HG03432 (cell line): Measurements from ENCODE around the gene SLC8A2.
A peak's percentile ranks its signal among the peaks of the same experiment; 100 is the strongest.
"Not testable (repeated sequence)": the region's sequence is repeated elsewhere in the genome, so short reads cannot be mapped to it uniquely, and the experiment has no call there.

Experiments used
- ATAC-seq: cut with Tn5 transposase; IDR thresholded peaks from one replicate; pipeline ENCODE4 v1.9.1; 2021; ENCODE audit warnings: mild to moderate bottlenecking, moderate library complexity; ENCODE audit not compliant: unreplicated experiment

Gene SLC8A2

DNA sequence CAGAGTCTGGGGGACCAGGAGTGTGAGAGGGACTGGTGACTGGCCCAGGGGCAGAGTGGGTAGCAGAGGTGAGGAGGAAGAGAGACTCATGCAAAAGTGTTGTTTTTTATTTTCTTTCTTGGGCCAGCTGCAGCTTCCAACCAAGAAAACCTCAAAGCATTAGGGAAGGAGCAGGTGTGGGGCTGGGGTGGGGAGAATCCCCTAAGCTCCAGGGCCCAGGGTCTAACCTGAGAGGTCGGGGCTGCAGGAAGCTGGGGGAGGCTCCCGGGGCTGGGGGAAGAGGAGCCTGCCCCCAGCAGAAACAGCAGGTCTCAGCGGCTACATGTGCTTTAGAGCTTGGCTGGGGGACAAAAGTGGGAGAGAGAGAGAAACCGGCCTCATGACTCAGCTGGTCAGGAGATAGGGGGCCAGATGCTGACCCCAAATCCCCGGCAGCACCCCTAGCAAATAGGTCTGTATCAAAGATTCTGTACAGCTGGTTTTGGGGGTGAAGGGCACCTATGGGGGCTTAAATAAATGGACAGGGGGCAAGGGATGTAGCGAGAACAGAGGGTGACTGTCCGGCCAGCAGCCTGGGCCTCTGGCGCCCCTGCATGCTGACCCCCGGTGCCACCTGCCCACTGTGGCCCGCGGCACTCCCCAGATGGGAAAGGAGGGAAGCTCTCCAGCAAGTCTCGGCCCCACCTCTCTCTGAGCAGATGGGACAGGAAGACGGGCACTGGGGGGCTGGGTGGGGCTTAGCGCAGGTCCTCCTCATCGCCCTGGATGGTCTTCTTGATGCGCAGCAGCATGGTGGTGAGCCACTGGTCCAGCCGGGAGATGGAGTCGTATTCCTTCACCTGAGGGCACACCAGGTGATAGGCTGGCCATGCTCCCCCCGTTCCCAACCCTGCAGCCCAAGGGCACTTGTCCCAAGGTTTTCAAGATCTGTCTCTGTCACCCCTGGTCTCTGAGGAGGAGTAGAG lies 16.1 kb upstream of the SLC8A2 start:
- no peak for ATAC-seq

DNA sequence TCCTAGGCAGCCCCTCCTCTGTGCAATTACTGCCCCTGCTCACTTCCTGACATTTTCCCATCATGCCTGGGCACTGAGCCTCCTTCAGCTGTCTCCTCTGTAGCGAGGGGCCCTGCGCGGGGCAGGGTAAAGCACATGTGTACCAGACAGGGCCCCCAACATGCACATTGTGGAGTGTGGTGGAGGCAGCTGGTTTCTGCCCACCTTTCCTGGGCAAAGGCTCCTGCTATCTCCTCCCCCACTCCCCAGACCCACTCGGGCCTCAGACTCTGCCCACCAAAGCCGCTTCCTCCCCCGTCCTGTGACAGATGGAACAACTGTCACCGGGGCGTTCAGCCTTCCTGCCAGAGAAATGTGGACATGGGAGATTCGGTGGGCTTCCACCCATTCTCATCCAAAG lies 15.2 kb upstream of the SLC8A2 start:
- no peak for ATAC-seq

DNA sequence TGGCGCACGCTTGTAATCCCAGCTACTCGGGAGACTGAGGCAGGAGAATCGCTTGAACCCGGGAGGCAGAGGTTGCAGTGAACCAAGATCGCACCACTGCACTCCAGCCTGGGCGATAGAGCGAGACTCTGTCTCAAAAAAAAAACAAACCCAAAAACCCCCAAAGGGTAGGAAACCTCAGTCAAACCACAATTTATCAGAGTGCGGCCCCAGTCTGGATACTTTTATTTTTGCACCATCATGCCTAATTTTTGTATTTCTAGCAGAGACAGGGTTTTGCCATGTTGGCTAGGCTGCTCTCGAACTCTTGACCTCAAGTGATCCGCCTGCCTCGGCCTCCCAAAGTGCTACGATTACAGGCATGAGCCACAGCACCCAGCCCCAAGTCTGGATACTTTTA lies 14.5 kb upstream of the SLC8A2 start:
- ATAC-seq, result not testable (repeated sequence)

DNA sequence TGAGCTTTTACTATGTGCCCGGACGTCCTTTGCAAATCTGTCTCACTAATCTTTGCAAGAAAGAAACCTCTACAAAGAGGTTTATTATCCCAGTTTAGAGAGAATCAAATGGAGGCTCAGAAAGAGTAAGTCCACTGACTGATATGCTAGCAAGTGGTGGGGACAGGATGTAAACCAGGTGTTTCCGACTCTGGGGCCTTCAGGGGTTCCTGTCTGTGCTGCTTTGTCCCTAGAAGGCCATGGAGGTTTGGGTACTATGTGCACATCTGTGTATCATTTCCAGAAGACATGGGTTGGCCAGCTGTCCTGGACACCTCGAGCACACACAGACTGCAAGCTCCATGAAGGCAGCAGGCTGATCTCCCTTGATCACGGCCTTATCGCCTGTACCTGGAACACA lies 13.5 kb upstream of the SLC8A2 start:
- ATAC-seq, result no peak

DNA sequence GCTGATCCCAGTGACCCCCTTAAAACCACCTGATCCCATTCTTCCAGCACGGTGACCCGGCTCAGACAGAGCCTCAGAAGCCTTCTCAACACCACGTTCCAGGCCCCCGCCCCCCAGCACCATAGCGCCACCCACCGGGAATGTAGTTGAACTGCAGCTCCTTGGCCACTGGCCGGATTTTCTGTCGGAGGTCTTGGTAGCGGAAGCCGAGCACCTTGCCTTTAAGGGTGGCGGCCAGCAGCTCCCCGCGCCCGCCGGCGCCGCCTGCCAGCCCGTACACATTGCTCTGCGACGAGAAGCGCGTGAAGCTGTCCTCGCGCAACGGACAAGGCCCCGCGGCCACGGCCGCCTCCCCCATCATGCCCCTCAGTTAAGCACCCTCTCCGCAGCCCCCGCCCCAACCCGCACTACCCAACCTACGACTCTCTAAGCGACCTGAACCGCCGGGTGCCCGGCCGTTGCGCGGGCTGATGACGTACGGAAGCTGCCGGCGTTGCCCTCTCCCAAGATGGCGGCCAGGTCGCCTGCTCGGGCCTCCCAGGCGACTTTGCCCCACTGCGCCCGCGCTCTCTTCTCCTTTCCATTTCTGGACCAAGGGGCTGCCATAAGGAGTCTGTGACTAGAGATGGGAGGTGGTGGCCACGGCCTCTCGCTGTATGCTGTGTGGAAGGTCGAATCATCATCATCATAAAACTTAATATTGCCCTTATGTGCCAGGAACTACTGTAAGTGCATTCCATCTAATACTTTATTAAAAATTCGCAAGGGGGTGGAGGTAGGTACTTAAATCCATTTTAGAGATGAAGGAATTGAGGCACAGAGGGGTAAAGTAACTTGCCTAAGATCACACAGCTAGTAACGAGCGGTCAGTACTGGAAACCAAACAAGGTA lies 12.4 kb upstream of the SLC8A2 start, which contains the start of gene KPTN:
TSS of gene KPTN (minus strand) at position 420 of the 891 bp plus-strand sequence. CDS start at position 361, 59 bp downstream.
- peak; percentile 77 for ATAC-seq

DNA sequence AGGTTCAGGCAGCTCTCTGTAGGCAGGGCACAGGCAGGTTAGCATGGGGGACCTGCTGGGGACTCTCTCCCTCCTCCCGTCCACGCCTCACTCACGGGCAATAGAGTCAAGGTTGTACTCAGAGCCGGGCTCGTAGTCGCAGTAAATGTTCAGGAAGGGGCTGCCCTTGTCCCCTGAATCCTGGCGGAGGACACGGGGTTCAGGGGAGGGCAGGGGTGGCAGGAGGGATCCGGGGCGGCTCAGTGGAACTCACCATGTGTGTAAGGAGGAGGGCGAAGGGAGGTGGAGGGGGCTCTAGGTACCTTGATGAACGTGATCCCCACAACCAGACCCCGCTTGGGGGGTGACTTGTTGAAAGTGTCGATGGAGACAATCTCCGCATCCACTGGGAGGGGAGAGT lies 11.5 kb upstream of the SLC8A2 start:
- ATAC-seq, result no peak

DNA sequence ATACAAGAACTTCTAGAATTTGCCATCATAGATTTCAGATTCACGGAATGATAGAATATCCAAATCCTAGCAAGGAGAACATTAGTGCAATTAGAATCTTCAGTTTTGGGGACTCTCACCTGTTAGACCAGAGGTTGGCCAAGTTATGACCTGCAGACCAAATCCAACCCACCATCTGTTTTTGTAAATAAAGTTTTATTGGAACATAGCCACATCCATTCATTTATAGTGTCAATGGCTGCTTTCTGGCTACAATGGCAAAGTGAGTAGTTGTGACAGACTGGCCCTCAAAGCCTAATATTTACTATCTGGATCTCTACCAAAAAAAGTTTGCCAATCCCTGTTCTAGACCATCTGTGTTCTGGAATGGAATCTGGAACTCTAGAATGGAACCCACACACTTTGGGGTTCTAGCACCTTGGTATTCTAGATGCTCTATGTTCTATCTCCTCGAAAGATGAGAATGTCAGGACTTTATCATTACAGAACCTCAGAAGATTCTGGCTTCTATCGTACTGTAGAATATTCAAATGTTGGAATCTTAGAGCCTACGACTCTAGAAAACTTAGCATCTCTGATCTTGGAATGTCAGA lies 9.9 kb upstream of the SLC8A2 start:
- no peak for ATAC-seq

DNA sequence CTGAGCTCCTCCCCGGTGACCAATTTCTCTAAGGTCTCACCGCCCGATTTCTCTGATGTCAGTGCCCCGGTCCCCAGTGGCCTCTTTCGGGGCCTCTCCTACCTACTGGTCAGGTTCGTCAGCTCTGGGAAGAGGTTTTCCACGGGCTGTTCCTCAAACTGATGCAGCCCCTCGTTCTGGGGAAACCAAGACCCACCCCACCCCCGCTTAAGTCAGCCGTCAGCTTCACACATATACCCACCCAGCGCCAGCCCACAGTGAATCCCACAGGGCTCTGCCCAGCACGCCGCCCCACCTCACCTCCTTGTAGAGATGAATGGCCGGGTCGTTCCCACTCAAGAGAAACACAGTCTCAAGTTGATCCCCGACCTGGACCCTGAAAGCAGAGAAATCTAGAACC lies 9.0 kb upstream of the SLC8A2 start:
- ATAC-seq, result no peak

DNA sequence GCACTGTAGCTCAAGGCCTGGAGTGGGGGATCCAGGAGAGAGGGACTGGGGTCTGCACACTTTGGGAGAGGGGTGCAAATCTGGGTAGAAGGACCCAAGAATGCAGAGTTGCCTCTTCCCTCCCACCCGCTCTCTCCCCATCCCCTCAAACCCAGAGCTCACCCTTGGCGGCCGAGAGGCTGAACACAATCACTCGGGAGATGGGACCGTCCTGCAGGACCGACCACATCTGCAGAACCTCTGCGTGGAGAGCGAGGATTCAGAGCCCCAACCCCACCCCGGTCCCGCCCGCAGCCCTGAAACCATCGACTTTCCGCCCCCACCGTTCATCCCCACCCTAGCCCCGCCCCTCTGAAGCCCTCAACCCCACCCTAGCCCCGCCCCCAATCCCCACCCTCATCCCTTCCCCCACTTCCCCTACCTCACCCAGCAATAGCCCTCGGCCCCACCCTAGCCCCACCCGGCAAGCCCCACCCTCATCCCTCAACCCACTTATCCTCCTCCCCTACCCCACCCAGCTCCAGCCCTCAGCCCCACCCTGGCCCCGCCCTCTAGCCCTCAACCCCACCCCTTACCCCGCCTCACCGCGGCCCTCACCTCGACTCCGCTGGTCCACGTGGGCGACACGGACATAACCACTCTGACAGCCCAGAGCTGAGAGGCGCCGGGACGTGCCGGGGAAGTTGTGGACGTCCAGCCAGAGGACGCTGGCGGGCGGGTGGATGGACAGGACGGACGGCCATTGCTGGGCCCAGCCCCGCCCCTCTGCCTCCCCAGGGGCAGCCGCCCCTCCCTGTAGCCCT lies 8.2 kb upstream of the SLC8A2 start:
- ATAC-seq, result no peak

DNA sequence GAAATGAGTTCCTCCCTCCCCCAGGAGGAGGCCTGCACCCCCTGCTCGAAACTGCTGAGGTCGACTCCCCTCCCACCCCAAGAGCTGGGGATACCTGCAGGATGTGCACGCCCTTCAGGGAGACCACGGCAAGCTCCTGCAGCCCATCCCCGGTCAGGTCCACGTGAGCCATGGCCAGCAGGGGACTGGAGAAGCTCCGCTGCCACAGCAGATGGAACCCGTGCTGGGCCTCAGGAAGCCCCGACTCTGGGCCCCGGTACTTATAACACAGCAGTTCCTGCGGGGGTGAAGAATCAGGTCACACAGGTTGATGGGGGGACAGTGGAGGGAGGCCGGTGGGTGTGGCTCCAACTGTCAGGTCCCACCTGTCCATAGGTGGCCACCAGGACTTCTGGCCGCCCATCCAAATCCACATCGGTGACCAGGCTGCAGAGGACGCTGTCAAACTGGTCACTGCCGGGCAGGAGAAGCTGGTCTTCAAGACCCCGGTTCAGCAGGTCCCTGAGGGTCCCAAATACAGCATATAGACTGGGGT lies 4.8 kb upstream of the SLC8A2 start:
- ATAC-seq, result no peak

DNA sequence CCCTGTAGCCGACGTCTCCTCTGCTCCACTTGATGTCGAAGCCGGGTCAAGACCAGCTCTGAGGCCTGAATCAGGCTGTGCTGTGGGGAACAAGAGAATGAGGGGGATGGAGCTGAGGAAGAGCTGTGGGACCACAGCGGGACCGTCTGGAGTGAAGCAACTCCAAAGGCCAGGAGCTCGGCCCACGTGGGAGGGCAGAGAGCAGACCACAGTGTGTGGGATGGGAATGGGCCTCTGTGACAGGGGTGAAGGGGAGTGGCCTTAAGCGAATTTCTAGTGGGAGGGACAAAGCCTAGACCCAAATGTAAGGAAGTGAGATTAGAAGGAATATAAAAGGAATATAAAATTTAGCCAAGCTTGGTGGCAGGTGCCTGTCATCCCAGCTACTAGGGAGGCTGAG lies 3.8 kb upstream of the SLC8A2 start:
- no peak for ATAC-seq

DNA sequence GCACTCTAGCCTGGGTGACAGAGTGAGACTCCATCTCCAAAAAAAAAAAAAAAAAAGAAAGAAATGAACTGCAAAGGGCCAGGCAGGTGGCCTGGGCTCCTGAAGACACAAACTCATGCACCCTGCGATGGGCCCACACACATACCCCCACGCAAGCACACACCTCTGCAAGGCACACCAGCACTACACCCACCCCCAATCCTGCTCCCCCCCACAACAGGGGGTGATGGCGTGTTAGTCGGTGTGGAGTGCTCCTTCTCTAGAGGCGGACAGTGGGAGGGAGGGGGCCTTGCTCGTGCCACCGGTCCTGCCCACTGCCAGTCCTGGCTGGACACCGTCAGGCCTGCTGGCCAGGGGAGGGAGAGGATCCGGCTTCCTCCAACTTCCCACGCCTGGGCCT lies 1.6 kb upstream of the SLC8A2 start:
- no peak for ATAC-seq

DNA sequence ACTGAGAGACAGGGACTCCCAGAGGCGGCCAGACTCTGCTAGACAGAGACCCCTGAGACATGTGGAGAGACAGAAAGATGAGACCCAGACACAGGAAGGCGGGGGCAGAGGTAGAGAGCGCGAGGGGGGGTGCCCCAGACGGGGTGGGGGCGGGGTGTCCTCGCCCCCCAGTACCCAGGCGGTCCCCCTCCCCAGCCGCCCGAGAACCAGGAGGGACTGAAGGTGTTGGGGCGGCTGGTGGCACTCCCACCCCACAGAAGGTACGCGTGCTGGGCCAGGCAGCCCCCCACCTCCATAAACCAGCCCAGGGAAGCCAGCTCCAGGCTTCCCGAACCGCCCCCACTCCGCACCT lies 336 bp downstream of the SLC8A2 start:
- ATAC-seq, result no peak

DNA sequence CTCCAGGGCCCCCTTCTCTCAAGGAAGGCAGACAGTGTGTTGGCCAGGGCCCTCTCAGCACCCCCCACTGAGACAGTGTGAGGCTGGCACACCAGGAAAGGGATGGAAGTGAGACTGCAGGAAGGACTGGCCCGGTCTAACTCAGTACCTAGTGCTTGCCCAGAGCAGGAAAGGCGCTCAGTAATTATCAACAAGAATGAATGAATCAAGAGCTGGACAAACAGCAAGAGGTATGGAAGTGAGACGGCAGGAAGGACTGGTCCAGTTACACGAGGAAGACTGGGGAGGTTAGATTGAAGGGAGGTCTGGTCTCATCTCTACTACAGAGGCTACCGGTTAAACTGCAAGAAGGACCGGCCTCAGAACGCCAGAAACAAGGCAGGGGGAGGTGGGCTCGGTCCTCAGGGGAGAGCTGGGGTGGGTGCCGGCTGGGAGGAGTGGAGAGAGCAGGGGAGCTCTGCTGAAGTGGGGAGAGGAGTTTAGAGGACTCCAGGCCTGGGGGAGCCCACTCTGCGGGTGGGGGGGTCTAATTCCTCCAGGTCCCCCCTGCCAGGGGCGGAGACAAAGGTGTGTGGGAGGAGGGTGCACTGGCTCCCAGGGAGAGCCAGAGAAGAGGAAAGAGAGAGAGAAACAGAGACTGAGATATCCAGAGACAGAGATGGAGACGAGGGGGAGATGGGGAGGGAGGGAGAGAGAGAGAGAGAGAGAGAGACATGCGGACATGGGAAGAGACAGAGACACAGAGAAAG lies 1.1 kb downstream of the SLC8A2 start:
- ATAC-seq, result no peak

DNA sequence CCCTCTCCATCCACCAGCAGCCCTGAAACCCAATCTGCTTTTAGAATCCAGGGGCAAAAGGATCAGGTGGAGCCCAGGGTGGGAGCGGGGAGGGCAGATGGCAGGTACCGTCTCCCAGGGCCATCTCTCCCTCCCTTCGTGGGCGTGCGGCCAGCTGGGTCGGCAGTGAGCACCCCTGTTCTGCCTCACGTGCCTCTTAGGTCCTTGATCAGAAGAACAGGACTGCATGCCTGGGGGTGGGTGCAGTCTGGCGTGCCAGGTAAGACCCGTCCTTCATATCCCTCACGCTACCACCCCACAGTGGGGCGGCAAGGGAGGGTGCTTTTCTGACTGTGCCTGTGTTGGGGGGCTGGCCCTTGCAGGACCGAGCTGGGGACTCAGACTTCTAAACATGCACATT lies 2.0 kb downstream of the SLC8A2 start:
- no peak for ATAC-seq

DNA sequence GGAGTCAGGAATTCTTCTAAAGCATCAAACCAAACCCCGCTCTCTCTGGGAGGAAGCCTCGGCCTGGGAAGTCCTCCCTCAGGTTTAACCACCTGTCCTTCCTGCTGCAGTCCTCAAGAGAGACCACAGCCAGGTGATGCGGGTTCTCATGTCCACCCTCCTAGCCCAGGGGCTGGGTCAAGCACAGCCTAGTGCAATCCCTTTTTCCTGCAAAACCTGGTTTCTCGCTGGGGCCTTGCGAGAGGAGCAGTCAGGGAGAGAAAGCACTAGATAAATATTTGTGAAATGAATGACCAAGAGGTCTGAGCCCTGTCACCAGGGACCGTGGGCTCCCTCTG lies 2.4 kb downstream of the SLC8A2 start:
- ATAC-seq, result no peak

DNA sequence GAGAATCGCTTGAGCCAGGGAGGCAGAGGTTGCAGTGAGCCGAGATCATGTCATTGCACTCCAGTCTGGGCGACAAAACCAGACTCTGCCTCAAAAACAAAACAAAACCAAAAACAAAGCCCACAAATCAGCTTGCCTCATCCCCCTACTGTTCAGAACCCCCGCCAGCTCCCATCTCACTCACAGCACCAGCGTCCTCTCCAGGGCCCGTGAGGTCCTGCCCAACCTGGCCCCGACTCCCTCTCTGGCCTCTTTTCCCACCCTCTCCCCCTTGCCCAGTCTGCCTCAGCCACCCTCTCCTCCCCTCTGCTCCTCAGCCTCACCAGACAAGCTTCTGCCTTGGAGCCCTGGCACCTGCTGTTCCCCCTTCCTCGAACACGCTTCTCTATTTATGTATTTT lies 3.8 kb downstream of the SLC8A2 start:
- ATAC-seq, result no peak

DNA sequence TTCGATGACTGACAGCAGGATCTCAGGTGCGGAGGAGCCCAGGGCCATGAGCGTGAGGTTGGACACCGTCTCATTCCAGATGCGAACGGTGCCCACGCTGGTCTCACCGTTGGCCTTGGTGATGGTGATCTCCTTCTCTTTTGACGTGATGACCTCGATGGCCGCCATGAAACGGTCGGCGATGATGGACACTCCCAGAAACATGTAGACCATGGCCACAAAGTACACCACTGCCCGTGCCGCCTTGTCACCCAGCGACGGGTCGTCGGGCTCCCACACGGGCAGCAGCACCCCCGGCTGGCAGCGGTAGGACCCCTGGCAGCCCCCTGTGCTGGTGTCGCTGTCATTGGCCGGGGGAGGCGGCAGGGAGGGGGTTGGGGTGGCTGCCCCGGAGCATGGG lies 5.7 kb downstream of the SLC8A2 start:
- no peak for ATAC-seq

DNA sequence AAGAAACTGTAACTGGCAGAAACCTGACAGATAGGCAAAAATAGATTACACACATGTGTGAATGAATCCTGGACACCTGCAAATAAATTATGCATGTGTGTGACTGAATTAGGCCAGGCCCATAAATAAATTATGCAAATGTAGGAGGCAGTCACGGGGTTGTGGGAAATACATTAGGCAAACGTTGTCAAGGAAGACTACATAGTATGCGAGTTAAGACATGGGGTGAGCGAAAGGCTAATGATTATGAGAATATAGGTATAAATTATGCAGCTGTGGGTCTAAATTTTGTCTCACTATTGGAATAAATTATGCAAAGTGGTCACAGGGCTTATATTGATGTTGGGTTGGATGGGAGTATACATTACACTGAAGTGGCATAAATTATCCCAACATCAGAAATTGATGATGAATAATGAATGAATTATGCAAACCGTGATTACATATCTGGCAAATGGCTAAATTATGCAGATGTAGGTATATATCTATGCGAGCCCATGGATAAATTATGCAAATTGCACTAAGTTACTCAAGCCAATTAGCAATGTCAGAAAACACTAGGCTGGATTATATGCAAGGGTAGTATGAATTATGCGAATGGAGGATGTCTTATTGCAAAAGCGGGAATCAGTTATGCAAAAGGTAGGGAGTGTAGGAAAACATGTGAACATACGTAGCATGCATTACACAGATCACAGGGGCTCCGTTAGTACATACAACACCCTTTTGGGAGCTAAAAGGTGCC lies 6.8 kb downstream of the SLC8A2 start:
- ATAC-seq, result no peak
